Measurements from ENCODE around the gene SMARCC2.

Gene SMARCC2

DNA sequence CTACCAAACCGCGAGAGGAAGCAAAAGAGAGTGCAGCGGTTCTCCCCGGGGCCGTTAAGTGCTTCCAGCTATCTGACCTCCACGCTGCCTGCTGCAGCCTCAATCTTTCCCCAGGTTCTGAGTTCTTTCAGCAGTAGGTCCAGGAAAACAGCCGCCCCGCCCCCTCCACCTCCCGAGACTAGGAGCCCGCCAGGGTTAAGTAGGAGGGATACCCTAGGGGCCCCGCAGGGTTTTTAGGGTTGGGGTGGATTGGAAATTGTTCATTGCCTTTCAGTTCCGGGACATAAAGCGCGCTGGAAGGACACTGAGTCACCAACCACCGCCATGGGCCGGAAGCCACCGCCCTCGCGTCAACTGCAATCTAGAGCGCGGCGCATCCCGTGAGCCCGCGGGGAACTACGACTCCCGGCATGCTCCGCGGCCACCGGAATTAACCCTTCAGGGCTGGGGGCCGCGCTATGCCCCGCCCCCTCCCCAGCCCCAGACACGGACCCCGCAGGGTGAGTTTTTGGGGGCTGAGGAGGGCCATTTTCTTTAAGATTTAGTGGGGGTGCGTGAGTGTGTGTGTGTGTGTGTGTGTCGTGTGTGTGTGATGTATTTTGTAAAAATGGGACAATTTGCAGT is 37.0 kb downstream of the SMARCC2 start, which contains the start of gene MYL6B:
Gene MYL6B, plus strand, starts transcription at position 456 of the 624 bp plus-strand sequence. CDS start 1,332 bp downstream, outside the sequence.
- peak; percentile 80 for DNase-seq (ENCODE audit: low read depth)

DNA sequence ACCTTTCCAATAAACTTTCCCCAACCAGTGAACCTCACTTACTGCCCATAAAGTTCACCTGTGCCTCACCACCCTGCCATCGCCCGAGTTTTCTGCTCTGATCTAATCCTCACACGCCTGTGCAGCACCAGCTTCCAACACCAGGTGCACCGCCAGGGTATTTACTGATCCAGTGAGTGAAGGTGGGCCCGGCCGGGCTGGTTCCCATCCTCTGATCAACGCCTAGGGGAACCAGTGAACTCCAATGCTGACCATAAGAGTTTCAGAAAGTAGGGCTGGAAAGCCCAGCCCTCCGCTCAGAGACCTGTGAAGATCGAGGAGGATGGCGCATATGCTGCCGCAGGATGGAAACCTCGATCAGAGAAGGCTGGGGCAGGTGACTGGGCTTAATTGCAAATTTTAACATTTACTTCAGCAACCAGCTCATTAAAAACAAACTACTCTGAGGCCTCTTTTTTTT is 37.6 kb downstream of the SMARCC2 start:
- peak; percentile 35 for DNase-seq (ENCODE audit: low read depth)

DNA sequence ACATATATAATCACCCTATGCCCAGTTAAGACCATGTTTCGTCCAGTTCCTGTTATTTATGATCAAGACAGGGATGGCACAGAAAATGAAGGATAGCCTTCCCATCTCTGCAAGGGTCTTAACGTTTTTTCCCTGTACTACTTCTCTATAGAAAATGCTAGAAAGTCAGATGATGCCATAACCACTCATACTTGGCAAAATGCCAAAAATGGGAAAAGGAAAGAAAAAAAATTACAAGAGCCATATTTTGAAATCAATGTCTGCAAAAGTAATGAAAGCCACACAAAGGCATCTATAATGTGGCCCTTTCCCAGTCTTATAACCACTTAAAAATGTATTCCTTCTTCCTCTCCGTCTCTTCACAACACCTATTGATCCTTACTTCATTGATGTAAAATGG is 38.7 kb downstream of the SMARCC2 start:
- no peak for DNase-seq (ENCODE audit: low read depth)

DNA sequence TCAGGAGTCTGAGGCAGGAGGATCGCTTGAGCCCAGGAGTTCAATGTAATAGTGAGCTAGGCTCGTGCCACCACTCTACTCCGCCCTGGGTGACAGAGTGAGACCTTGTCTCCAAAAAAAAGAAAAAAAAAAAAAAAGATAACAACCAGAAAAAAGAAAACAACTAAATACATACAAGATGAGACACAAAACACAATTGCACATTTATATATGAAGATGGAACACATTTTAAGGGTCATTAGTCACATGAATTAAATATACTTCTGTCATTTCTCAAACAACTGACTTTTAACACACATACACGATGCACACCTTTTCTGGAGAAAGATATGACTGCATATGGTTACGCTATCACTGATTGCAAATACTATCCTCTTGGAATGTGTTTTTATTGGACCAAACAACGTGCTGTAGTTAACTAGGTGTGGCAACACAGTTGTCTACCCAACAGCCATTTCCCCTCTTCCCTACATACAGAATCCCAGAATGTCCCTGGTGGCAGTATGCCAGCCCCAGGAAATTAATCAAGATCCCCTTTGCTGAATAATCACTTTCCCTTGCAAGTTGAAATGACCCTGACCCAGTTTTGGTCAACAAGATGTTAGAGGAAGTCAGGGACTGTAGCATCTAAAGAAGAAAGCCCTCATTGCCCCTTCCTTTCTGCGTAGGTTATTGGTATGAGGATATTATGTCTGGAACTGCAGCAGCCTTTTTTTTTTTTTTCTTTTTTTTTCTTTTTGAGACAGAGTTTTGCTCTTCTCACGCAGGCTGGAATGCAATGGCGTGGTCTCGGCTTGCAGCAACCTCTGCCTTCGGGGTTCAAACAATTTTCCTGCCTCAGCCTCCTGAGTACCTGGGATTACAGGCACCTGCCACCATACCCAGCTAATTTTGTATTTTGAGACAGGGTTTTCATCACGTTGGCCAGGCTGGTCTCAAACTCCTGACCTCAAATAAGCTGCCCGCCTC is 42.5 kb downstream of the SMARCC2 start:
- no peak for DNase-seq (ENCODE audit: low read depth)

DNA sequence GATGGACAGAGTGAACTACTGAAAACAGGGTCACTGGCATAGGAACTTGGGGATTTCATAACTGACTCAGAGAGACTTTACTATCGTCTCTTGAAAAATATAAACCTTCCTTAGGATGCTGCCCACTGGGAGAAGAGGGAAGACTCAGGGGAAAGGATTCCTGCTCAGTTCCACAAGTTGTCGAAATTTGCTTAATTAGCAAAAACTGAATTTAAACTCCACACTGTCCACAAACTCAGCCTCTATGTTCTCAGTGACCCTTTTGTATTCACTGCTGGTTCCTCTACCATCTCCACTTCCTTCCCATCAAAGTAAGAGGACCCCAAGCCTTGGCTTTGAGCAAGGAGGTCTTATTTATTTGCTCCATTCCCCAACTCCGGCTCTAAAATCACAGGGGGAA is 44.1 kb downstream of the SMARCC2 start:
- no peak for DNase-seq (ENCODE audit: low read depth)

DNA sequence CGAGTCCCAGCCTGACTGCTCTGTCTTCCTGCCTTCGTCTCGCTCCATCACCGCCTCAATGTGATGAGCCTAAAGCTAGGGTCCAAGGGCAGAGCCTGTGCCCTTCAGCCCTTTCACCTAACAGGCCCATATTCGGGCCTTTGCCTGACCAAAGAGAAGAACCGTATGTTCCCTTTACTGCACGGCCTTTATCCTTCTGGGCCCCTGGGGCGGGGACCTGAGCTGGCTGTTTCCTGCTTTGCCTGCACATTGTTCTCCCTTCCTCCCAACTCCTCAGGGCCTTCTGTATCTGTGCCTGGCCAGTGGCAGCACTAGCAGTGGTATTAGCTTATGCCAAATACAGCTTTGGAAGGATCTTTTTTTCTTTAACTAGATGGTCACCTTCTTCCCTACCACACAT is 45.4 kb downstream of the SMARCC2 start:
- no peak for DNase-seq (ENCODE audit: low read depth)

DNA sequence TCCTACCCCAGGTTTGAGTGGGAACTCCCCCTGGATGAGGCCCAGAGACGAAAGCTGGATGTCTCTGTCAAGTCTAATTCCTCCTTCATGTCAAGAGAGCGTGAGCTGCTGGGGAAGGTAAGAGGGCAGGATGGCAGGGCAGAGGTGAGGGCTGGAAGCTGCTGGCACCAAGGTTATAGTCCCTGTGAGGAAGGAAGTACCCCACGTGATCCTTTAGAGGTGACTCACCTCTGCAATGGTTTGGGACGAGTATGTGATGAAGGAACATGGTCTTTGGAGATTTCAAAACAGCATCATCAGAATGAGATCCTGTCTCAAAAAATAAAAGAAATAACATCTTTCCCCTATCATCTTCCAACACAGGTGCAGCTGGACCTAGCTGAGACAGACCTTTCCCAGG is 46.1 kb downstream of the SMARCC2 start:
- no peak for DNase-seq (ENCODE audit: low read depth)

DNA sequence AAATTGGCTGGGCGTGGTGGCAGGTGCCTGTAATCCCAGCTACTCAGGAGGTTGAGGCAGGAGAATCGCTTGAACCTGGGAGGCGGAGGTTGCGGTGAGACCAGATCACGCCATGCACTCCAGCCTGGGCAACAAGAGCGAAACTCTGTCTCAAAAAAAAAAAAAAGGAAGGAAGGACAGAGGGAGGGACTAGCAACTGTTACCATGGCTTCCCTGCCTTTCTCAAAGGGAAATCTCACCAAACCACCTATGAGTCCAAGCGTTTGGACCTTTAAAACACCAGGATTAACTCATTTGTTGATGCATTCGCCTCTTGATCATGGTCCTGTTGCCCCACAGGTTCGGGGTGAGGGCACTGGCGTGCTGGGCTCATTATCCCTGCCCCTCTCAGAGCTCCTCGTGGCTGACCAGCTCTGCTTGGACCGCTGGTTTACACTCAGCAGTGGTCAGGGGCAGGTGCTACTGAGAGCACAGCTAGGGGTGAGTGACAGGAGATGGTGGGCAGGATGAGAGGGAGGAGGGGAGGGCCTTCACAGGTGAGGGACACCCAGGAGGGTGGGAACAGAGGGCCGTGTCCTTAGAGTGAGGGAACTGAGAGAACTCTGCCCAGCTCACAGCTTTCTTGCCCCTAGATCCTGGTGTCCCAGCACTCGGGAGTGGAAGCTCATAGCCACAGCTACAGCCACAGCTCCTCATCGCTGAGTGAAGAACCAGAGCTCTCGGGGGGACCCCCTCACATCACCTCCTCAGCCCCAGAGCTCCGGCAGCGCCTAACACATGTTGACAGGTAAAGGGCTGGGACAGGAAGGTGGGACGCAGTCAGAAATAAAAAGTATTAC is 47.1 kb downstream of the SMARCC2 start:
- DNase-seq (ENCODE audit: low read depth) = no peak

DNA sequence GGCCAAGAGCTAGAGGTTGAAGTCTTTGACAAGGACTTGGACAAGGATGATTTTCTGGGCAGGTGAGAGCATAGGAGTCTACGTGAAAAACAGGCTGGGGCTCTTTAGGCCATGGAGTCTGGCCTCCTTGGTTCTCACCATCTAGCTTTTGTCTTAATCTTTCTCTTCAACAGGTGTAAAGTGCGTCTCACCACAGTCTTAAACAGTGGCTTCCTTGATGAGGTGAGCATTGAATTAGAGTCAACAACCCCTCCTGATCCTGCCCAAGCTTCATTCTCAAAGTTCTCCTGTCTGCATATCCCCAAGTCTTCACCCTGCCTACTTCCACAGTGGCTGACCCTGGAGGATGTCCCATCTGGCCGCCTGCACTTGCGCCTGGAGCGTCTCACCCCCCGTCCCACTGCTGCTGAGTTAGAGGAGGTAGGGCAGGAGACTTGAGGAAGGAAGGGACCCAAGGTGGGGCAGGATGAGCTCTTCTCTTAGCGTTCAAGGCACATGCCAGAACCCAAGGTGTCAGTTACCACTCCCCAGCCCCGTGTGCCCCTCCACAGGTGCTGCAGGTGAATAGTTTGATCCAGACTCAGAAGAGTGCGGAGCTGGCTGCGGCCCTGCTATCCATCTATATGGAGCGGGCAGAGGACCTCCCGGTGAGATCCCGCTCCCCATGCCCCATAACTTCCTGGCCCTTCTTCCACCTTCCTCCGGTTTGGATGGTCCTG is 51.3 kb downstream of the SMARCC2 start:
- DNase-seq (ENCODE audit: low read depth) = no peak

DNA sequence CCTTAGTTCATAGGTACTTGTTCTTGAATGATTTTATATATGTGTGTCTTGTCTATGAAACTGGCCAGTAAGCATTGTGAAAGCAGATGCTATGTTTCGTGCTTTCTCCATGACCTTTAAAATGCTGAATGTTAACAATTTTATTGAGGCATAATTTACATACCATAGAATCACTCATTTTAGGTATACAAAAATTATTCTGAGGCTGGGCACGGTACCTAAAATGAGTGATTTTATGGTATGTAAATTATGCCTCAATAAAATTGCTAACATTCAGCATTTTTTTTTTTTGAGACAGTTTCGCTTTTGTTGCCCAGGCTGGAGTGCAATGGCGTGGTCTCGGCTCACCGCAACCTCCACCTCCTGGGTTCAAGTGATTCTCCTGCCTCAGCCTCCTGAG is 54.4 kb downstream of the SMARCC2 start:
- no peak for DNase-seq (ENCODE audit: low read depth)

DNA sequence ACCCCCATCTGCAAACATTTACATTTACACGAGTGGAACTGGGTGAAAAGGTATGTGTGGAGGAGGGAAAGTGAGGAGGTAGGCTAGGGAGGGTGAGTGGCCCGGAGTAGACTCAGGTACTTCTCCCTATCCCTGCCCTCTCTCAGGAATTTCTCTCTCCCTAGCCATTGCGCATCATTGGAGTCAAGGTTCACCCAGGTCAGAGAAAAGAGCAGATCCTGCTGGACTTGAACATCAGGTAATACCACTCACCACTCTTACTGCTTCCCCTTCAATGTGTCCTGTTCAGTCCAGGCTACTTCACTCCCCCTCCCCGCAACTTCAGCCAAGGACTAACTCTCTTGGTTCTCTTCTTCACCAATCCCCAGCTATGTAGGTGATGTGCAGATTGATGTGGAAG is 58.4 kb downstream of the SMARCC2 start:
- DNase-seq (ENCODE audit: low read depth) = no peak

DNA sequence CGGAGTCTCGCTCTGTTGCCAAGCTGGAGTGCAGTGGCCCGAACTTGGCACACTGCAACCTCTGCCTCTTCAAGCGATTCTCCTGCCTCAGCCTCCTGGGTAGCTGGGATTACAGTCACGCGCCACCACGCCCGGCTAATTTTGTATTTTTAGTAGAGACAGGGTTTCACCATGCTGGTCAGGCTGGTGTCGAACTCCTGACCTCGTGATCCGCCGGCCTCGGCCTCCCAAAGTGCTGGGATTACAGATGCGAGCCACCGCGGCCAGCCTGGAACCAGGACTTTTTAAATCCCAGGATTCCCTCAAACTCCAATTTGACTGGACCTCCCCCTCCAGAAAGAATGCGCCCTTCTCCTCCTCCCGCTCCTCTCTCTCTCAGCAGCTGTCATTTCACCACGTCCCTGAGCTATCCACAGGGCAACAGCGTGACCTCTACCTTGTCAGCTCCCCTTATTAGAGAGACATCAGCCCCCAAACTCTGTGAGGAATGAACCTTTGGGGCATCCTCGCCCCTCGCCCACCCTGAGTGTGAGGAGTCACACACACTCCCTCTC is 59.3 kb downstream of the SMARCC2 start:
- no peak for DNase-seq (ENCODE audit: low read depth)

DNA sequence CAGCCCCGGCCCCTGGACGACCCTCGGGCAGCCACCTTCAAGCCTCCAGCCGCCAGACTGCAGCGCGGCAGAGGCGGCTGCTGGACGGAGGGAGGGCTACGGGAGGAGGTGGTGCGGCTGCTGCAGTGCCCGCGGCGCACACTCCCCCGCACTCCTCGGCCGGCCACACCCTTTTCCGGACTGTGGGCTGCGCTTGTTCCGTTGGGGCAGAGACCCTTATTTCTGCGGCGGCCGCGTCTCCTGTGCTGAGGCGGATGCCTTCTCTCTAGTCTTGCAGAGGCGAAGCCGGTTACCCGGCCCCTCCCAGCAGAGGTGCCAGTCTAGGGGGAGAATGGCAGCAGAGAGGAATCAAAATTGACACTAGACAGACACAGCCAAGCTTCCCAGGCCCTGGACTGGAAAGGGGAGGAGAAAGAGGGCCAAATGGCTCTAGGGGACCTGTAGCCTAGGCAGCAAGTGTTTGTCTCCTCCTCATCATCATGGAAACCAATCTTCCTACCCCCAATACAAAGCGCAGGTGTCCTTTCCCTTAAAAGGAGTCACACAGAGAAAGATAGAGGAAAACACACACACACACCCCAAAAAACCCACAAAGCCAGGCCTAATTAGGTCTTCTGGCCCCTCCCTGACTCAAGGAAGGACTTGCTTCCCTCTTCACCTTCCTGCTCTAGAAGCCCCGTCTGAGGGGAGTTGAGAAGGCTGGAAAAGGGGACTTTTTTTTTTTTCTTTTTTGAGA is 59.9 kb downstream of the SMARCC2 start:
- peak; percentile 38 for DNase-seq (ENCODE audit: low read depth)

DNA sequence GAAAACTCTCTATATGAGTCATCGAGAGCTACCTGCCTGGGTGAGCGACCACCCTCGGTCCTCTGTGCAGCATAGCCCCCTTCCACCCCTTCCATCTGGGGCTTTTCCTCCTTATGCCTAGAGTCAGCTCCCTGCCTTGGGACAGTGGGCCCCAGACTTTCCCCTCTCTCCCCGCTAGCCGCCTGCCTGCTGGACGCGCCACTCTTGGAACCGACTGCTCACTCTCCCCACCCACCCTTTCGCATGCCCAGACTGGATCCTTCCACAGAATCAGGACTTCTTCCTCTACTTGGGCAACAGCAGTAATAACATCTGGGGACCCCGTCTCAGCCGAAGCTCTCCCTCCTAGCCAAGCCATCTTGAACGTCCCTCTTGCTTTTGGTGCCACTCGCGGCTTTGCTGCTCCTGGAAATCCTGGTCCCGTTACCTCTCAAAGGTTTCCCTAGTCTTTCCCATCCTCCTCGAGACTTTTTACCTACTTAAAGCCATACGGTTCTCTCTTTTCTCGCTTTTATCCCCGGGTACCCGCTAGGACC is 60.5 kb downstream of the SMARCC2 start:
- DNase-seq (ENCODE audit: low read depth) = no peak

DNA sequence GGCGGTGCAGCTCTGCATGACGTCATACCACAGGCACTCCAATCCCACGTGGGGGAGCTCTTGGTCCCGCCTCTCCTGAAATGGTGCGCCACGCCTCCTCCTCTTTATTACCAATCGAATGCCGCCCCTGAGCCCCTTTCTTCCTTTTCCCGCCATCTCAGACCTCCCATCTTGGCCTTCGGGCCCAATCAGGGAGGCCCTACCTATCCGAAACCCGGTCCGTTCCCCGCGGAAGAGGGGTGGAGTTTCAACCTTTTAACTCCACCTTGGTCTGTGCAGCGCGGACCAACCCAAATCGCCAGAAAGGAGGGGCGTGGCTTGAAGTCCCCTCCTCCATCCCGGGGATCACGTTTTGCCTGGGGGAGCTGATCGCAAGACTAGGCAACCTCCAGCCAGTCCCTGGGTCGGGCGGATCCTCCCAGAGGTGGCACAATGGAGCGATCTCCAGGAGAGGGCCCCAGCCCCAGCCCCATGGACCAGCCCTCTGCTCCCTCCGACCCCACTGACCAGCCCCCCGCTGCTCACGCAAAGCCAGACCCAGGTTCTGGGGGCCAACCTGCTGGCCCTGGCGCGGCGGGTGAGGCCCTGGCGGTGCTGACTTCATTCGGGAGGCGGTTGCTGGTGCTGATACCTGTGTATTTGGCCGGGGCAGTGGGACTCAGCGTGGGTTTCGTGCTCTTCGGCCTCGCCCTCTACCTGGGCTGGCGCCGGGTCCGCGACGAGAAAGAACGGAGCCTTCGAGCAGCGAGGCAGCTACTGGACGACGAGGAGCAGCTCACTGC is 61.2 kb downstream of the SMARCC2 start, which contains the start of gene ESYT1:
Gene ESYT1, plus strand, starts transcription at position 380 of the 782 bp plus-strand sequence. Its CDS starts 53 bp downstream, at position 433.
- DNase-seq (ENCODE audit: low read depth) = peak; percentile 69

DNA sequence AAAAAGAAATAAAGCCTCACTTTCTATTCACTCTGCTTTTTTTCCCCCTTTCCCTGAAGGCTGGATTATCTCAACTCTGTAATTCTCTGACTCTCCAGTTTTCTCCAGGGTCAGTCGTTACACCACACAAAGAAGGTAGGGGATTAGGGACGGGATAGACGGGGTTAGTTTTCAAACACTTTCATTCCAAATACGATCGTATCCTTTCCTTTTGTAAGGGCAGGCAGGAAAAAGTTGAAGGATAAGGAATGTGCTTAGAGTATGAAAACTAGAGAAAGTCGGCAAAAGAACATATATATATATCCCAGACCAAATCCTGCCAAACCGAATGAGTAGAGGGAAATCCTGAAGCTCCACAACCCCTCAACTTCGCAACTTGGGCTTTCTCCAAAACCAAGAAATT is 61.8 kb downstream of the SMARCC2 start:
- DNase-seq (ENCODE audit: low read depth) = no peak

DNA sequence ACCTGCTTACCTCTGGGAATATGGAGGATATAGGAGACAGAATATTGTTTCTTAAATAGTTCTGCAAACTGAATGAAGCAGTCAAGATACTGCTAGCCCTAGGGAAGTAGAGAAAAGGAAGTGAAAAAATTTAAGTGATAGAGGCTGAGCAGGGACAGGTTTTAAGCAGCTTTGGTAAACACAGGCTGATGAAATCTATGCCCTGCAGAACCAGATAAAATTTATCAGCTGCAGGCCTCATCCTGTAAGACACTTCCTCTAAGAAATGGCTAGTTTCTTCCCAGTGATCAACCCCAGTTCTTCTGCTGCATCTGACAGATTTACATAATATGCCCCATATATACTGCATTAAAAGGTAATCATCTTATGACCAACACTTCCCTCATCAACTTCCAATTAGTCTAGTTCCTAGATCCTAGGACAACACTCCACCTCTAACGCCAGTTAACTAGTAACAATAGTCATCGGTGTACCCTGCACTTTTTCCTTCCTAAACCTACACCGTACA is 62.5 kb downstream of the SMARCC2 start:
- DNase-seq (ENCODE audit: low read depth) = no peak

DNA sequence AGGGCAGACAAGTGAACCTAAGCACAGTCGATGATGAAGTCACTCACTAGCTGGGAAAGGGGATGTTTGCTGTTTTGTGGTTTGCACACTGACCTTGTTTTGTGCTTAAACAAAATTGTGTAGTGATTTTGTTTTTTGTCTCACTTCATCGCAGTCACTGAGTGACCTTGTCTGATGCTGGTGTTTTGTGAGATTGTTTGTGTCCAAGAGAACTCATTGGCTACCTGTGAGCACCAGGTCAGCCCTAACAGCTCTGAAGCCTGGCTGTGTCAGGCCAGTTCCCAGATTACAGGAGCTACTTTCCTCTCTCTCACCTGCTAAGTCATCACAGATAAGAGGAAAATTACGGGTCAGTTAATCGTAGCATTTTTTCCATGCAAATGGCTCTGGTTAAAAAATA is 65.2 kb downstream of the SMARCC2 start:
- DNase-seq (ENCODE audit: low read depth) = no peak

DNA sequence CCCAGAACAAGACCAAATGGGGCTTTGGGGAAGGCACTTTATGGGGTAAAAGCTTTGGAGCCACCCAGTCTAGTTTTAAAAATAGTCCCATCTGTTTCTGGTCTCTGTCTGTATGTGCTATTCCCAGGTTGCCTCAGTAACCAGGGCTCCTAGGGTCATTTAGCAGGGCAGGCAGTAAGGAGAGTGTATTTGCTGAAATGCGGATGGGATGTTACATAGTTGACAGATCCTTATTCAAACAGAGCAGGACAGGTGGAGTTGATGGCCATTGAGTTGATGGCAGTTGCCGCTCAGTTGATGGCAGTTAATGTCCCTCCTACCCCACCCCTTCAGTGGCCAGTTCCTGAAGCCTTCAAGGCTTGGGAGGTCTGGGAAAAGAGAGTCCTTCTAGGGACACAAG is 66.6 kb downstream of the SMARCC2 start:
- no peak for DNase-seq (ENCODE audit: low read depth)
